SK-N-SH (cell line): ENCODE measurements around the gene ZNF532. TPM values are rescaled to one million over a fixed set of nuclear protein-coding genes. Genes with fewer than 3 reads are reported as not detected.
A peak's percentile ranks its signal among the peaks of the same experiment; 100 is the strongest.

Source experiments
- CTCF ChIA-PET: fragments of 300-600, 350-600 bp; formaldehyde crosslinking; extraction: SDS; loops from one replicate; lab custom pipeline; 2021; lab: Yijun Ruan, JAX
- POLR2A ChIA-PET: fragments of 350-600 bp; sonication (Branson Sonifier 250); formaldehyde crosslinking; extraction: SDS; loops from one replicate; lab custom pipeline; 2020; ENCODE audit warnings: antibody characterized with exemption, inconsistent platforms; lab: Yijun Ruan, JAX
- DNase-seq: peaks from one replicate; pipeline ENCODE4 v3.0.0; 2012
- H2AFZ ChIP-seq: fragments of 200-600 bp; sonication (generic); 2 replicates; pipeline ENCODE4 v1.8.1; 2016; ENCODE audit warnings: antibody characterized with exemption, mild to moderate bottlenecking, low read depth
- H3F3A ChIP-seq: fragments of 200-600 bp; sonication (generic); replicated peaks from 2 replicates; pipeline ENCODE3; 2016; ENCODE audit warnings: antibody characterized with exemption, mild to moderate bottlenecking; ENCODE audit not compliant: insufficient read depth
- H3K27ac ChIP-seq, 2 experiments: fragments of 200-500 bp in 1 of 2; fragments of 200-600 bp in 1 of 2; sonication (Bioruptor generic) in 1 of 2; sonication (generic), shearing (Covaris generic) in 1 of 2; 2 replicates each; pipeline versions ENCODE4 v1.5.1 to v1.6.1; 2014 to 2016; ENCODE audit warnings: low read depth in 2 of 2, inconsistent platforms in 1 of 2, low read length in 1 of 2, mild to moderate bottlenecking in 1 of 2, mixed read lengths in 1 of 2
- H3K27me3 ChIP-seq: fragments of 200-600 bp; sonication (generic), shearing (Covaris generic); 2 replicates; pipeline ENCODE4 v1.6.1; 2016; ENCODE audit warnings: mixed run types; ENCODE audit not compliant: insufficient read depth
- H3K36me3 ChIP-seq, 2 experiments: fragments of 200-500 bp in 1 of 2; fragments of 200-600 bp in 1 of 2; sonication (Bioruptor generic) in 1 of 2; sonication (generic) in 1 of 2; replicated peaks in 1 of 2; 2 replicates each; pipeline versions ENCODE3 to v1.5.1; 2014 to 2016; ENCODE audit warnings: low read length in 1 of 2, mild to moderate bottlenecking in 1 of 2; ENCODE audit not compliant: insufficient read depth in 2 of 2, control insufficient read depth in 1 of 2
- H3K4me1 ChIP-seq, 2 experiments: fragments of 200-500 bp in 1 of 2; fragments of 200-600 bp in 1 of 2; sonication (Bioruptor generic) in 1 of 2; sonication (generic), shearing (Covaris generic) in 1 of 2; 2 replicates each; pipeline versions ENCODE4 v1.5.1 to v1.6.1; 2014 to 2016; ENCODE audit warnings: low read depth in 1 of 2, low read length in 1 of 2, mixed run types in 1 of 2; ENCODE audit not compliant: insufficient read depth in 2 of 2, control insufficient read depth in 1 of 2
- H3K4me2 ChIP-seq: fragments of 200-600 bp; sonication (generic), shearing (Covaris generic); 2 replicates; pipeline ENCODE4 v1.6.1; 2017; ENCODE audit warnings: mixed run types
- H3K4me3 ChIP-seq, 2 experiments: fragments of 200-500 bp in 1 of 2; fragments of 200-600 bp in 1 of 2; sonication (Bioruptor generic) in 1 of 2; sonication (generic), shearing (Covaris generic) in 1 of 2; 2 replicates each; pipeline versions ENCODE4 v1.5.1 to v1.8.1; 2014 to 2016; ENCODE audit warnings: low read depth in 2 of 2, inconsistent platforms in 1 of 2, low read length in 1 of 2, mild to moderate bottlenecking in 1 of 2, mixed read lengths in 1 of 2, moderate library complexity in 1 of 2
- H3K79me2 ChIP-seq: fragments of 200-600 bp; sonication (generic); 2 replicates; pipeline ENCODE4 v1.8.1; 2017; ENCODE audit warnings: mild to moderate bottlenecking; ENCODE audit not compliant: insufficient read depth
- H3K9ac ChIP-seq: fragments of 200-600 bp; sonication (generic); 2 replicates; pipeline ENCODE4 v1.6.1; 2017; ENCODE audit warnings: mixed run types
- H3K9me2 ChIP-seq: fragments of 200-600 bp; sonication (generic); 2 replicates; pipeline ENCODE4 v1.6.1; 2017; ENCODE audit warnings: mixed run types
- H3K9me3 ChIP-seq: fragments of 200-600 bp; sonication (generic); 2 replicates; pipeline ENCODE4 v1.6.1; 2017; ENCODE audit warnings: mixed run types, mild to moderate bottlenecking, moderate library complexity
- H4K20me1 ChIP-seq: fragments of 200-600 bp; sonication (generic); 2 replicates; pipeline ENCODE4 v1.6.1; 2017; ENCODE audit warnings: mild to moderate bottlenecking, mixed run types; ENCODE audit not compliant: insufficient read depth
- EP300 ChIP-seq, 2 experiments: IDR thresholded peaks; 2 replicates each; pipeline versions ENCODE4 v1.4.0 to v1.6.1; 2012; ENCODE audit warnings: borderline replicate concordance in 1 of 2, low read depth in 1 of 2, low read length in 1 of 2
- EZH2phosphoT487 ChIP-seq: fragments of 200-600 bp; sonication (generic); IDR thresholded peaks from 2 replicates; pipeline ENCODE4 v1.6.1; 2017; ENCODE audit warnings: low read depth, mixed run types, mild to moderate bottlenecking, antibody characterized with exemption, moderate library complexity, borderline replicate concordance
- FOSL2 ChIP-seq: IDR thresholded peaks from 2 replicates; pipeline ENCODE4 v1.4.0; 2012; ENCODE audit warnings: low read depth, mild to moderate bottlenecking, moderate library complexity, borderline replicate concordance
- FOXJ3 ChIP-seq: sonication (generic); formaldehyde crosslinking; IDR thresholded peaks from 2 replicates; pipeline ENCODE4 v1.5.1; 2020; ENCODE audit warnings: mild to moderate bottlenecking, missing genetic modification reagents
- FOXM1 ChIP-seq: IDR thresholded peaks from 2 replicates; pipeline ENCODE4 v1.4.0; 2012; ENCODE audit warnings: low read depth, mild to moderate bottlenecking
- GATA2 ChIP-seq: sonication (generic); formaldehyde crosslinking; IDR thresholded peaks from 2 replicates; pipeline ENCODE4 v1.5.0; 2020; ENCODE audit warnings: mild to moderate bottlenecking, missing genetic modification reagents
- IRF3 ChIP-seq: fragments of 150-350 bp; IDR thresholded peaks from 2 replicates; pipeline ENCODE4 v1.6.1; 2016; ENCODE audit warnings: mild to moderate bottlenecking, low read depth, low read length
- JUND ChIP-seq: IDR thresholded peaks from 2 replicates; pipeline ENCODE4 v1.4.0; 2012
- MEF2A ChIP-seq: IDR thresholded peaks from 2 replicates; pipeline ENCODE4 v1.4.0; 2012; ENCODE audit warnings: low read depth, borderline replicate concordance
- MXI1 ChIP-seq: IDR thresholded peaks from 2 replicates; pipeline ENCODE4 v1.6.1; 2012; ENCODE audit warnings: mild to moderate bottlenecking, low read depth, low read length, improper control_type of control experiment
- NFIC ChIP-seq: IDR thresholded peaks from 2 replicates; pipeline ENCODE4 v1.4.0; 2012; ENCODE audit warnings: borderline replicate concordance
- POLR2AphosphoS5 ChIP-seq: IDR thresholded peaks from 2 replicates; pipeline ENCODE4 v1.6.1; 2012; ENCODE audit warnings: low read depth, low read length
- RCOR1 ChIP-seq: fragments of 150-350 bp; IDR thresholded peaks from 2 replicates; pipeline ENCODE4 v1.6.1; 2017; ENCODE audit warnings: antibody characterized with exemption, low read length
- RFX5 ChIP-seq: IDR thresholded peaks from 2 replicates; pipeline ENCODE4 v1.6.1; 2012; ENCODE audit warnings: mild to moderate bottlenecking, improper control_type of control experiment, low read length
- SIN3A ChIP-seq: IDR thresholded peaks from 2 replicates; pipeline ENCODE4 v1.6.1; 2012; ENCODE audit warnings: low read depth, mild to moderate bottlenecking, low read length, moderate library complexity, borderline replicate concordance
- SMC3 ChIP-seq: IDR thresholded peaks from 2 replicates; pipeline ENCODE4 v1.6.1; 2012; ENCODE audit warnings: low read depth, low read length, improper control_type of control experiment
- TAF1 ChIP-seq: IDR thresholded peaks from 2 replicates; pipeline ENCODE4 v1.6.1; 2012; ENCODE audit warnings: low read depth, mild to moderate bottlenecking, low read length, moderate library complexity, borderline replicate concordance
- TCF12 ChIP-seq: IDR thresholded peaks from 2 replicates; pipeline ENCODE4 v1.4.0; 2012
- TEAD4 ChIP-seq: IDR thresholded peaks from 2 replicates; pipeline ENCODE4 v1.4.0; 2012; ENCODE audit warnings: mild to moderate bottlenecking, borderline replicate concordance; ENCODE audit not compliant: insufficient read depth
- YY1 ChIP-seq: IDR thresholded peaks from 2 replicates; pipeline ENCODE4 v1.4.0; 2012; ENCODE audit warnings: low read depth, mild to moderate bottlenecking
- WGBS: methylation state at CpG from one replicate; pipeline ENCODE4 v1.1.6; 2017; ENCODE audit warnings: low lambda C conversion rate; 5-methylcytosine and 5-hydroxymethylcytosine counted together
- polyA plus RNA-seq, 3 experiments: library from polyadenylated mRNA; depleted of rRNA; stranded (reverse); fragments of >200 nt; gene quantifications; 2 replicates each; pipeline ENCODE4 v1.2.3, GENCODE V29; 2012
- TF ChIP-seq, protein P1 (sequence below): fragments of 200-600 bp; sonication (generic); IDR thresholded peaks from 2 replicates; pipeline ENCODE4 v1.6.1; 2017; ENCODE audit warnings: antibody characterized with exemption, mild to moderate bottlenecking, moderate library complexity
- TF ChIP-seq, protein P2 (sequence below): IDR thresholded peaks from 2 replicates; pipeline ENCODE4 v1.4.0; 2012; ENCODE audit warnings: low read depth

ZNF532 gene
- polyA plus RNA-seq, 1 of the 3 experiments (the other 2 are of a cell fraction), result 34.7 TPM

GRCh38 chr18:59013744-59014143 lies 149.1 kb downstream of the ZNF532 start:
- POLR2A ChIA-PET, result no interaction called here

GRCh38 chr18:59015531-59016152 lies 151.0 kb downstream of the ZNF532 start:
- Histone ChIP-seq H3K4me1 (peaks cover 0 to 6% of the 10 kb centered on the region in 2 experiments; a peak in 2 of 4 replicates), H3K27ac (no peak overlapping the region), H3K36me3 (no peaks in the 10 kb centered on the region), H4K20me1 (no peaks in the 10 kb centered on the region), H2AFZ (no peak overlapping the region), H3F3A (no peaks in the 10 kb centered on the region), H3K4me3 (no peak overlapping the region), H3K27me3 (no peaks in the 10 kb centered on the region), H3K9me2 (no peaks in the 10 kb centered on the region), H3K9me3 (no peaks in the 10 kb centered on the region), H3K9ac (no peak overlapping the region), H3K79me2 (no peaks in the 10 kb centered on the region), H3K4me2 (no peak overlapping the region)
- POLR2A ChIA-PET, result no interaction called here
- no peak for TF ChIP-seq TAF1
- TF ChIP-seq, protein P1, sequence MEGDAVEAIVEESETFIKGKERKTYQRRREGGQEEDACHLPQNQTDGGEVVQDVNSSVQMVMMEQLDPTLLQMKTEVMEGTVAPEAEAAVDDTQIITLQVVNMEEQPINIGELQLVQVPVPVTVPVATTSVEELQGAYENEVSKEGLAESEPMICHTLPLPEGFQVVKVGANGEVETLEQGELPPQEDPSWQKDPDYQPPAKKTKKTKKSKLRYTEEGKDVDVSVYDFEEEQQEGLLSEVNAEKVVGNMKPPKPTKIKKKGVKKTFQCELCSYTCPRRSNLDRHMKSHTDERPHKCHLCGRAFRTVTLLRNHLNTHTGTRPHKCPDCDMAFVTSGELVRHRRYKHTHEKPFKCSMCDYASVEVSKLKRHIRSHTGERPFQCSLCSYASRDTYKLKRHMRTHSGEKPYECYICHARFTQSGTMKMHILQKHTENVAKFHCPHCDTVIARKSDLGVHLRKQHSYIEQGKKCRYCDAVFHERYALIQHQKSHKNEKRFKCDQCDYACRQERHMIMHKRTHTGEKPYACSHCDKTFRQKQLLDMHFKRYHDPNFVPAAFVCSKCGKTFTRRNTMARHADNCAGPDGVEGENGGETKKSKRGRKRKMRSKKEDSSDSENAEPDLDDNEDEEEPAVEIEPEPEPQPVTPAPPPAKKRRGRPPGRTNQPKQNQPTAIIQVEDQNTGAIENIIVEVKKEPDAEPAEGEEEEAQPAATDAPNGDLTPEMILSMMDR, result no peak
- no peak for TF ChIP-seq YY1
- no peak for TF ChIP-seq IRF3
- no peak for TF ChIP-seq RFX5
- TF ChIP-seq RCOR1, result no peak
- TF ChIP-seq TEAD4, result no peak
- no peak for TF ChIP-seq MEF2A
- TF ChIP-seq FOXJ3 (CRISPR knock-in tag), result no peak
- no peak for TF ChIP-seq SMC3
- no peak for TF ChIP-seq SIN3A
- TF ChIP-seq JUND, result no peak
- no peak for TF ChIP-seq GATA2
- no peak for TF ChIP-seq NFIC
- TF ChIP-seq, protein P2, sequence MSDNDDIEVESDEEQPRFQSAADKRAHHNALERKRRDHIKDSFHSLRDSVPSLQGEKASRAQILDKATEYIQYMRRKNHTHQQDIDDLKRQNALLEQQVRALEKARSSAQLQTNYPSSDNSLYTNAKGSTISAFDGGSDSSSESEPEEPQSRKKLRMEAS, result no peak
- TF ChIP-seq POLR2AphosphoS5, result no peak
- TF ChIP-seq TCF12, result no peak
- no peak for TF ChIP-seq MXI1
- TF ChIP-seq FOSL2, result no peak
- no peak for TF ChIP-seq EP300 (IDR thresholded peaks at IDR 0.05; ENCODE audit: borderline replicate concordance in 1 of 2, low read depth in 1 of 2, low read length in 1 of 2)
- no peak for DNase-seq
- WGBS, result 86% methylated on average over 4 of the region's 5 CpGs
- CTCF ChIA-PET, result interaction anchor here (1.4 kb wide), 1 partner anchor 252 kb away, joined by 3 read pairs; no protein-coding TSS in a partner anchor

More at GRCh38 chr18:59013744-59014143, 149.1 kb downstream of the ZNF532 start:
- WGBS, result 93% methylated on average over 2 of the region's 2 CpGs
- TF ChIP-seq FOXM1 (no peak), RCOR1 (no peak), TEAD4 (no peak), SIN3A (no peak), EZH2phosphoT487 (no peak)
- TF ChIP-seq, protein P1, result no peak
- Histone ChIP-seq H3K9ac (no peak overlapping the region), H3F3A (peaks cover 2% of the 10 kb centered on the region), H3K4me3 (no peak overlapping the region), H3K9me2 (no peaks in the 10 kb centered on the region), H3K27me3 (no peaks in the 10 kb centered on the region), H3K4me1 (peaks cover 4 to 6% of the 10 kb centered on the region in 2 experiments; a peak in 3 of 4 replicates), H3K27ac (no peak overlapping the region), H3K9me3 (no peaks in the 10 kb centered on the region), H3K4me2 (no peak overlapping the region), H3K36me3 (no peaks in the 10 kb centered on the region), H2AFZ (peak overlapping the region; percentile 21; the same call in 1 of the 2 replicates), H4K20me1 (no peaks in the 10 kb centered on the region), H3K79me2 (no peaks in the 10 kb centered on the region)
- CTCF ChIA-PET, result interaction anchor here (1.0 kb wide), 1 partner anchor 246 kb away, joined by 3 read pairs; no protein-coding TSS in a partner anchor
- no peak for DNase-seq
